Mesenchymal stem cell (in vitro differentiated cells and primary cell): ENCODE measurements around the gene SDK2.

Experiments
- DNase-seq: peaks from one replicate; pipeline ENCODE4 v3.0.0-alpha.2; 2013
- H2AFZ ChIP-seq: one replicate; pipeline ENCODE4 v1.6.1; 2013; ENCODE audit warnings: low read depth, mild to moderate bottlenecking, control low read depth, inconsistent platforms, low read length, moderate library complexity
- H2AK5ac ChIP-seq: 2 replicates; pipeline ENCODE4 v1.6.1; 2013; ENCODE audit warnings: low read length, moderate library complexity, mild to moderate bottlenecking, inconsistent platforms; ENCODE audit not compliant: severe bottlenecking
- H2BK120ac ChIP-seq: one replicate; pipeline ENCODE4 v1.6.1; 2013; ENCODE audit warnings: low read depth, mild to moderate bottlenecking, inconsistent platforms, low read length, moderate library complexity
- H2BK12ac ChIP-seq, 2 experiments: one replicate each; pipeline ENCODE4 v1.6.1; 2013; ENCODE audit warnings: inconsistent platforms in 2 of 2, low read length in 2 of 2, mild to moderate bottlenecking in 2 of 2, moderate library complexity in 2 of 2, control low read depth in 1 of 2
- H2BK15ac ChIP-seq: one replicate; pipeline ENCODE4 v1.6.1; 2013; ENCODE audit warnings: mild to moderate bottlenecking, low read depth, inconsistent platforms; ENCODE audit not compliant: poor library complexity, severe bottlenecking
- H2BK5ac ChIP-seq: 2 replicates; pipeline ENCODE4 v1.6.1; 2013; ENCODE audit warnings: low read depth, mild to moderate bottlenecking, low read length, control low read depth, inconsistent platforms; ENCODE audit not compliant: poor library complexity, severe bottlenecking
- H3K14ac ChIP-seq, 2 experiments: one replicate each; pipeline ENCODE4 v1.6.1; 2013; ENCODE audit warnings: inconsistent platforms in 2 of 2, low read length in 2 of 2, control low read depth in 1 of 2, mild to moderate bottlenecking in 1 of 2, moderate library complexity in 1 of 2
- H3K18ac ChIP-seq, 2 experiments: one replicate each; pipeline ENCODE4 v1.6.1; 2013; ENCODE audit warnings: inconsistent platforms in 2 of 2, low read length in 2 of 2, control low read depth in 1 of 2, low read depth in 1 of 2, mild to moderate bottlenecking in 1 of 2
- H3K23ac ChIP-seq, 2 experiments: one replicate each; pipeline ENCODE4 v1.6.1; 2013; ENCODE audit warnings: inconsistent platforms in 2 of 2, low read length in 2 of 2, mild to moderate bottlenecking in 2 of 2, moderate library complexity in 2 of 2, control low read depth in 1 of 2
- H3K27ac ChIP-seq: 2 replicates; pipeline ENCODE4 v1.5.1; 2013; ENCODE audit warnings: mild to moderate bottlenecking, moderate library complexity, low read length, control low read depth, inconsistent platforms; ENCODE audit not compliant: poor library complexity, severe bottlenecking
- H3K27me3 ChIP-seq, 2 experiments: 2 replicates each; pipeline versions ENCODE4 v1.6.1 to v1.7.0; 2013; ENCODE audit warnings: low read length in 2 of 2, mild to moderate bottlenecking in 2 of 2, moderate library complexity in 2 of 2, control low read depth in 1 of 2, inconsistent platforms in 1 of 2; ENCODE audit not compliant: control insufficient read depth in 1 of 2, insufficient read depth in 1 of 2
- H3K36me3 ChIP-seq, 2 experiments: 2 replicates each; pipeline versions ENCODE4 v1.6.1 to v1.7.0; 2013; ENCODE audit warnings: low read length in 2 of 2, control low read depth in 1 of 2, inconsistent platforms in 1 of 2, low read depth in 1 of 2, mild to moderate bottlenecking in 1 of 2; ENCODE audit not compliant: insufficient read depth in 2 of 2, control insufficient read depth in 1 of 2
- H3K4ac ChIP-seq, 2 experiments: one replicate each; pipeline ENCODE4 v1.6.1; 2013; ENCODE audit warnings: inconsistent platforms in 2 of 2, low read length in 2 of 2, mild to moderate bottlenecking in 2 of 2, moderate library complexity in 2 of 2, control low read depth in 1 of 2, low read depth in 1 of 2
- H3K4me1 ChIP-seq: 2 replicates; pipeline ENCODE4 v1.6.1; 2013; ENCODE audit warnings: low read depth, low read length, control low read depth; ENCODE audit not compliant: control insufficient read depth, insufficient read depth
- H3K4me2 ChIP-seq: 2 replicates; pipeline ENCODE4 v1.6.1; 2013; ENCODE audit warnings: low read length, mild to moderate bottlenecking, inconsistent platforms; ENCODE audit not compliant: poor library complexity, severe bottlenecking
- H3K4me3 ChIP-seq, 2 experiments: 2 replicates each; pipeline versions ENCODE4 v1.5.1 to v1.7.0; 2013; ENCODE audit warnings: low read length in 2 of 2, mild to moderate bottlenecking in 2 of 2, control low read depth in 1 of 2, low read depth in 1 of 2; ENCODE audit not compliant: insufficient read depth in 1 of 2
- H3K79me1 ChIP-seq: replicated peaks from 2 replicates; pipeline ENCODE4 v1.6.1; 2013; ENCODE audit warnings: mild to moderate bottlenecking, control low read depth, low read length, inconsistent platforms; ENCODE audit not compliant: poor library complexity, severe bottlenecking
- H3K9ac ChIP-seq: 2 replicates; pipeline ENCODE4 v1.7.0; 2013; ENCODE audit warnings: mild to moderate bottlenecking, low read length, moderate library complexity
- H3K9me3 ChIP-seq: 2 replicates; pipeline ENCODE4 v1.7.0; 2013; ENCODE audit warnings: mild to moderate bottlenecking, low read length; ENCODE audit not compliant: control insufficient read depth
- H4K8ac ChIP-seq: one replicate; pipeline ENCODE4 v1.6.1; 2013; ENCODE audit warnings: inconsistent platforms, mild to moderate bottlenecking, low read length, moderate library complexity
- H4K91ac ChIP-seq: one replicate; pipeline ENCODE4 v1.6.1; 2013; ENCODE audit warnings: mild to moderate bottlenecking, low read length, inconsistent platforms
- WGBS: methylation state at CpG from one replicate; pipeline ENCODE4 v1.1.7; 2013; ENCODE audit warnings: mixed read lengths; 5-methylcytosine and 5-hydroxymethylcytosine counted together

Gene SDK2

GRCh38 chr17:73481676-73482075 lies 162.6 kb downstream of the SDK2 start:
- no peak overlapping the region for H4K91ac ChIP-seq
- no peak overlapping the region for H2BK12ac ChIP-seq
- H3K27me3 ChIP-seq = peaks cover 11 to 44% of the 10 kb centered on the region in 2 experiments
- no peak overlapping the region for H3K27ac ChIP-seq
- peaks cover 6% of the 10 kb centered on the region for H3K4me1 ChIP-seq
- no peak overlapping the region for H3K4me2 ChIP-seq
- no peak overlapping the region for H3K4me3 ChIP-seq
- no peak overlapping the region for H3K4ac ChIP-seq
- H3K18ac ChIP-seq = no peak overlapping the region
- H3K14ac ChIP-seq = no peak overlapping the region
- no peaks in the 10 kb centered on the region for H3K36me3 ChIP-seq
- H2BK120ac ChIP-seq = no peak overlapping the region
- no peak overlapping the region for H3K23ac ChIP-seq
- DNase-seq = no peak
- H2BK15ac ChIP-seq = no peak overlapping the region
- no peak overlapping the region for H2AFZ ChIP-seq
- H3K79me1 ChIP-seq = no peaks in the 10 kb centered on the region
- no peak overlapping the region for H3K9ac ChIP-seq
- H2BK5ac ChIP-seq = no peak overlapping the region
- 95% methylated on average over 12 of the region's 12 CpGs for WGBS
- H3K9me3 ChIP-seq = peaks cover 11% of the 10 kb centered on the region
- no peak overlapping the region for H2AK5ac ChIP-seq
- no peak overlapping the region for H4K8ac ChIP-seq

GRCh38 chr17:73480740-73481139 lies 163.5 kb downstream of the SDK2 start:
- 47% methylated on average over 4 of the region's 4 CpGs for WGBS
- no peak overlapping the region for H3K23ac ChIP-seq
- H4K91ac ChIP-seq = no peak overlapping the region
- no peak overlapping the region for H3K9ac ChIP-seq
- H3K4ac ChIP-seq = no peak overlapping the region
- H3K27me3 ChIP-seq = peaks cover 11 to 52% of the 10 kb centered on the region in 2 experiments
- no peak overlapping the region for H2BK12ac ChIP-seq
- H3K79me1 ChIP-seq = no peaks in the 10 kb centered on the region
- H2BK15ac ChIP-seq = no peak overlapping the region
- DNase-seq = no peak
- H2AK5ac ChIP-seq = no peak overlapping the region
- H4K8ac ChIP-seq = no peak overlapping the region
- peaks cover 11% of the 10 kb centered on the region for H3K9me3 ChIP-seq
- no peak overlapping the region for H3K4me2 ChIP-seq
- peaks cover 6% of the 10 kb centered on the region for H3K4me1 ChIP-seq
- no peak overlapping the region for H2BK5ac ChIP-seq
- no peak overlapping the region for H3K4me3 ChIP-seq
- no peak overlapping the region for H3K27ac ChIP-seq
- H3K18ac ChIP-seq = no peak overlapping the region
- no peak overlapping the region for H2BK120ac ChIP-seq
- no peaks in the 10 kb centered on the region for H3K36me3 ChIP-seq
- H2AFZ ChIP-seq = no peak overlapping the region
- H3K14ac ChIP-seq = no peak overlapping the region

GRCh38 chr17:73478768-73479424 lies 165.3 kb downstream of the SDK2 start:
- Histone ChIP-seq H2AFZ (no peak overlapping the region), H4K91ac (no peak overlapping the region), H4K8ac (no peak overlapping the region), H3K27ac (no peak overlapping the region), H2BK12ac (no peak overlapping the region), H3K23ac (no peak overlapping the region), H2BK15ac (no peak overlapping the region), H3K14ac (peak overlapping the region in 1 of 2 experiments; percentile 87), H3K4ac (no peak overlapping the region), H3K36me3 (no peaks in the 10 kb centered on the region), H3K9ac (no peak overlapping the region), H2BK120ac (no peak overlapping the region), H2AK5ac (no peak overlapping the region), H3K4me3 (no peak overlapping the region), H3K79me1 (no peaks in the 10 kb centered on the region), H3K27me3 (peaks cover 11 to 68% of the 10 kb centered on the region in 2 experiments), H3K9me3 (no peaks in the 10 kb centered on the region), H3K18ac (no peak overlapping the region), H3K4me2 (no peak overlapping the region), H3K4me1 (peaks cover 10% of the 10 kb centered on the region), H2BK5ac (no peak overlapping the region)
- WGBS = 80% methylated on average over 14 of the region's 14 CpGs
- DNase-seq = no peak

- Histone ChIP-seq H3K27ac (no peak overlapping the region), H3K23ac (no peak overlapping the region), H3K4me2 (no peak overlapping the region), H3K4ac (no peak overlapping the region), H2BK5ac (no peak overlapping the region), H3K9me3 (no peaks in the 10 kb centered on the region), H3K4me3 (no peak overlapping the region), H4K91ac (no peak overlapping the region), H2BK120ac (no peak overlapping the region), H3K79me1 (no peaks in the 10 kb centered on the region), H3K27me3 (peaks cover 11 to 73% of the 10 kb centered on the region in 2 experiments), H3K18ac (no peak overlapping the region), H3K4me1 (peaks cover 10% of the 10 kb centered on the region), H4K8ac (no peak overlapping the region), H3K9ac (no peak overlapping the region), H2BK15ac (no peak overlapping the region), H2BK12ac (no peak overlapping the region), H2AK5ac (no peak overlapping the region), H2AFZ (no peak overlapping the region), H3K36me3 (no peaks in the 10 kb centered on the region), H3K14ac (no peak overlapping the region)
- 73% methylated on average over 11 of the region's 11 CpGs for WGBS
- DNase-seq = no peak
Measured at GRCh38 chr17:73478334-73478733, 165.9 kb downstream of the SDK2 start.
